AG10803 (cell line): ENCODE results near the gene DDOST.

Experiments
- DNase-seq: peaks from one replicate; pipeline ENCODE4 v3.0.0; 2010; ENCODE audit warnings: low read depth
- H3K4me3 ChIP-seq: 2 replicates; pipeline ENCODE4 v1.5.1; 2011; ENCODE audit warnings: mild to moderate bottlenecking, low read length, control low read depth
- CTCF ChIP-seq: conservative IDR thresholded peaks from 2 replicates; pipeline ENCODE4 v1.5.1; 2011; ENCODE audit warnings: mild to moderate bottlenecking, low read length, control low read depth, inconsistent platforms

DDOST gene

GRCh38 chr1:20693623-20694022, 32.5 kb upstream of the DDOST start:
- no peak for DNase-seq
- no peak overlapping the region for H3K4me3 ChIP-seq
- TF ChIP-seq CTCF, result no peak

- H3K4me3 ChIP-seq, result no peak overlapping the region
- no peak for DNase-seq
- TF ChIP-seq CTCF, result no peak
These were observed 30.7 kb upstream of the DDOST start for GRCh38 chr1:20691872-20692271.

GRCh38 chr1:20689645-20690056, 28.5 kb upstream of the DDOST start:
- TF ChIP-seq CTCF, result no peak
- H3K4me3 ChIP-seq, result no peak overlapping the region
- DNase-seq, result no peak

- DNase-seq, result no peak
- TF ChIP-seq CTCF, result no peak
These were observed 25.9 kb upstream of the DDOST start for GRCh38 chr1:20686883-20687725.

GRCh38 chr1:20685741-20686140, 24.6 kb upstream of the DDOST start:
- no peak overlapping the region for H3K4me3 ChIP-seq
- DNase-seq, result no peak
- no peak for TF ChIP-seq CTCF

More at GRCh38 chr1:20686883-20687725, 25.9 kb upstream of the DDOST start:
- no peak overlapping the region for H3K4me3 ChIP-seq

GRCh38 chr1:20685099-20685662, 24.0 kb upstream of the DDOST start:
- no peak overlapping the region for H3K4me3 ChIP-seq
- DNase-seq, result no peak
- no peak for TF ChIP-seq CTCF

- no peak for TF ChIP-seq CTCF
These were observed 23.5 kb upstream of the DDOST start for GRCh38 chr1:20684651-20685050.

More at GRCh38 chr1:20684651-20685050, 23.5 kb upstream of the DDOST start:
- H3K4me3 ChIP-seq, result no peak overlapping the region
- no peak for DNase-seq
